ENCODE results near the gene ZCCHC24. TPM values are rescaled to one million over a fixed set of nuclear protein-coding genes. Genes with fewer than 3 reads are reported as not detected.
A peak's percentile ranks its signal among the peaks of the same experiment; 100 is the strongest.

ZCCHC24 gene
- total and polyA plus RNA-seq, 11 donors, result 18.7 to 122 (median 49.6) TPM

- no peak for TF ChIP-seq CTCF (IDR thresholded peaks at IDR 0.05)
- TF ChIP-seq POLR2A (IDR thresholded peaks at IDR 0.05), result no peak
- Histone ChIP-seq H3K4me1 (peaks cover 13 to 70% (median 50%) of the 10 kb centered on the region in 12 donors), H3K4me3 (no peak overlapping the region), H3K36me3 (peaks cover 0 to 37% (median 10%) of the 10 kb centered on the region in 9 donors), H3K9me3 (no peaks in the 10 kb centered on the region), H3K27me3 (no peaks in the 10 kb centered on the region), H3K27ac (peak overlapping the region in 5 of 12 donors; percentile 19 to 98 (median 89))
- intact Hi-C loops (cut with DNase I), result no loop called here
- WGBS, 4 donors, result 75 to 81% (median 78%) methylated on average over 5 of the region's 5 CpGs
- ATAC-seq (no peak), DNase-seq (peak in 1 of 5 donors; percentile 17)
Observed at GRCh38 chr10:79396520-79396919, 48.9 kb downstream of the ZCCHC24 start.

- Histone ChIP-seq H3K27ac (peak overlapping the region in 1 of 12 donors; percentile 34), H3K4me1 (peaks cover 5 to 64% (median 44%) of the 10 kb centered on the region in 12 donors), H3K4me3 (no peak overlapping the region), H3K36me3 (peaks cover 0 to 45% (median 14%) of the 10 kb centered on the region in 9 donors), H3K9me3 (no peaks in the 10 kb centered on the region), H3K27me3 (no peaks in the 10 kb centered on the region)
- DNase-seq, result peak in 3 of 5 donors; percentile 10 to 23 (median 13)
- ATAC-seq, result no peak
- 81 to 93% (median 84%) methylated on average over 5 of the region's 5 CpGs for WGBS, 4 donors
- no peak for TF ChIP-seq CTCF (IDR thresholded peaks at IDR 0.05)
- no peak for TF ChIP-seq POLR2A (IDR thresholded peaks at IDR 0.05)
- intact Hi-C loops (cut with DNase I), result loop anchor here in 1 of 10 donors (5.0 kb wide), 1 partner anchor 58 kb away; no protein-coding TSS in a partner anchor
Observed at GRCh38 chr10:79394664-79395063, 50.8 kb downstream of the ZCCHC24 start.

GRCh38 chr10:79393924-79394610, 51.4 kb downstream of the ZCCHC24 start:
- Histone ChIP-seq H3K27ac (peak overlapping the region in 1 of 12 donors; percentile 34), H3K36me3 (peaks cover 0 to 49% (median 14%) of the 10 kb centered on the region in 9 donors), H3K9me3 (no peaks in the 10 kb centered on the region), H3K4me3 (no peak overlapping the region), H3K4me1 (peaks cover 2 to 62% (median 43%) of the 10 kb centered on the region in 12 donors), H3K27me3 (no peaks in the 10 kb centered on the region)
- WGBS, 4 donors, result 94 to 97% (median 95%) methylated on average over 17 of the region's 17 CpGs
- TF ChIP-seq POLR2A (IDR thresholded peaks at IDR 0.05), result no peak
- TF ChIP-seq CTCF (IDR thresholded peaks at IDR 0.05), result no peak
- ATAC-seq (no peak), DNase-seq (peak in 4 of 5 donors; percentile 12 to 58 (median 16))
- intact Hi-C loops (cut with DNase I), result loop anchor here in 1 of 10 donors (5.0 kb wide), 1 partner anchor 58 kb away; no protein-coding TSS in a partner anchor

GRCh38 chr10:79393221-79393923, 52.1 kb downstream of the ZCCHC24 start:
- Histone ChIP-seq H3K4me1 (peaks cover 0 to 62% (median 40%) of the 10 kb centered on the region in 12 donors), H3K27ac (peak overlapping the region in 1 of 12 donors; percentile 44), H3K27me3 (no peaks in the 10 kb centered on the region), H3K36me3 (peaks cover 0 to 56% (median 15%) of the 10 kb centered on the region in 9 donors), H3K4me3 (no peak overlapping the region), H3K9me3 (no peaks in the 10 kb centered on the region)
- DNase-seq, result peak in 1 of 5 donors; percentile 15
- 95 to 98% (median 97%) methylated on average over 4 of the region's 4 CpGs for WGBS, 4 donors
- no peak for TF ChIP-seq POLR2A (IDR thresholded peaks at IDR 0.05)
- TF ChIP-seq CTCF (IDR thresholded peaks at IDR 0.05), result no peak
- ATAC-seq, result no peak
- intact Hi-C loops (cut with DNase I), result loop anchor here in 1 of 10 donors (5.0 kb wide), 1 partner anchor 59 kb away; no protein-coding TSS in a partner anchor
